H1 (cell line): ENCODE results near the gene TMEM89. TPM values are rescaled to one million over a fixed set of nuclear protein-coding genes. Genes with fewer than 3 reads are reported as not detected.

ENCODE experiments used
- CTCF ChIA-PET: fragments of 300-600 bp; sonication (Branson Sonifier 250); formaldehyde crosslinking; loops from one replicate; lab custom pipeline; 2021; ENCODE audit not compliant: partially characterized antibody; lab: Charles Lee
- POLR2A ChIA-PET: fragments of 300-600 bp; sonication (Branson Sonifier 250); formaldehyde crosslinking; loops from one replicate; lab custom pipeline; 2021; ENCODE audit warnings: inconsistent platforms; ENCODE audit not compliant: partially characterized antibody; lab: Charles Lee
- DNase-seq, 2 experiments: peaks; one replicate each; pipeline versions ENCODE4 v3.0.0 to v3.0.0-alpha.2; 2010 to 2022; ENCODE audit warnings: low spot score in 2 of 2, low read depth in 1 of 2, mixed read lengths in 1 of 2
- FAIRE-seq: peaks from 2 replicates; lab custom pipeline; 2011; peaks lifted over from hg19 to GRCh38; lab: Jason Lieb, UNC
- H2AFZ ChIP-seq: 2 replicates; pipeline ENCODE4 v1.8.1; 2012; ENCODE audit warnings: low read length, inconsistent platforms
- H2AK5ac ChIP-seq: 2 replicates; pipeline ENCODE4 v1.6.1; 2013; ENCODE audit warnings: low read depth, low read length
- H2BK120ac ChIP-seq: replicated peaks from 2 replicates; pipeline ENCODE3; 2013; ENCODE audit warnings: low read depth, low read length, inconsistent platforms
- H2BK12ac ChIP-seq: 2 replicates; pipeline ENCODE4 v1.6.1; 2013; ENCODE audit warnings: low read depth, low read length
- H2BK15ac ChIP-seq: 2 replicates; pipeline ENCODE4 v1.6.1; 2013; ENCODE audit warnings: low read length
- H2BK20ac ChIP-seq: 2 replicates; pipeline ENCODE4 v1.6.1; 2013; ENCODE audit warnings: low read length
- H2BK5ac ChIP-seq: 2 replicates; pipeline ENCODE4 v1.6.1; 2013; ENCODE audit warnings: low read depth, low read length
- H3K14ac ChIP-seq: 2 replicates; pipeline ENCODE4 v1.6.1; 2013; ENCODE audit warnings: inconsistent platforms; ENCODE audit not compliant: insufficient read length
- H3K18ac ChIP-seq: 2 replicates; pipeline ENCODE4 v1.6.1; 2013; ENCODE audit warnings: low read length; ENCODE audit errors: extremely low read depth
- H3K23ac ChIP-seq: 2 replicates; pipeline ENCODE4 v1.6.1; 2013; ENCODE audit warnings: inconsistent platforms; ENCODE audit not compliant: insufficient read length
- H3K23me2 ChIP-seq: 2 replicates; pipeline ENCODE4 v1.6.1; 2013; ENCODE audit warnings: low read depth, low read length
- H3K27ac ChIP-seq: 2 replicates; pipeline ENCODE4 v1.6.1; 2011; ENCODE audit warnings: low read depth, low read length, inconsistent platforms
- H3K27me3 ChIP-seq, 4 experiments: replicated peaks in 1 of 4; 1 replicate in 1 of 4; 2 replicates in 3 of 4; pipeline versions ENCODE4 v1.6.1 to v1.8.1; 2011 to 2013; ENCODE audit warnings: low read length in 3 of 4, mild to moderate bottlenecking in 3 of 4, inconsistent platforms in 2 of 4, mixed read lengths in 2 of 4, moderate library complexity in 1 of 4; ENCODE audit not compliant: control insufficient read depth in 3 of 4, insufficient read depth in 3 of 4; ENCODE audit errors: extremely low read depth in 1 of 4
- H3K36me3 ChIP-seq, 4 experiments: 2 replicates each; pipeline versions ENCODE4 v1.6.1 to v1.8.1; 2011 to 2013; ENCODE audit warnings: mild to moderate bottlenecking in 4 of 4, low read length in 3 of 4, moderate library complexity in 2 of 4, control low read depth in 1 of 4, inconsistent platforms in 1 of 4; ENCODE audit not compliant: insufficient read depth in 4 of 4, control insufficient read depth in 2 of 4
- H3K4ac ChIP-seq: replicated peaks from 2 replicates; pipeline ENCODE3; 2013; ENCODE audit warnings: low read length, low read depth, mixed read lengths, inconsistent platforms; ENCODE audit not compliant: insufficient read length
- H3K4me1 ChIP-seq, 4 experiments: replicated peaks in 1 of 4; 1 replicate in 1 of 4; 2 replicates in 3 of 4; pipeline versions ENCODE4 v1.6.1 to v1.8.1; 2011 to 2013; ENCODE audit warnings: low read length in 3 of 4, inconsistent platforms in 2 of 4, mixed read lengths in 1 of 4; ENCODE audit not compliant: insufficient read depth in 4 of 4, control insufficient read depth in 3 of 4
- H3K4me2 ChIP-seq, 2 experiments: 2 replicates each; pipeline versions ENCODE4 v1.6.1 to v1.8.1; 2011 to 2013; ENCODE audit warnings: low read depth in 2 of 2, low read length in 2 of 2, control low read depth in 1 of 2, inconsistent platforms in 1 of 2, mild to moderate bottlenecking in 1 of 2; ENCODE audit not compliant: insufficient read depth in 1 of 2
- H3K4me3 ChIP-seq, 4 experiments: fragments of 200-600, 300-600 bp in 1 of 4; sonication (generic), shearing (Covaris generic), sonication (Bioruptor Twin) in 1 of 4; 2 replicates each; pipeline versions ENCODE4 v1.5.1 to v1.8.1; 2011 to 2016; ENCODE audit warnings: low read length in 4 of 4, low read depth in 3 of 4, control low read depth in 2 of 4, inconsistent platforms in 2 of 4, mild to moderate bottlenecking in 2 of 4, mixed read lengths in 1 of 4, moderate library complexity in 1 of 4; ENCODE audit not compliant: insufficient read depth in 2 of 4; ENCODE audit errors: extremely low read depth in 1 of 4
- H3K56ac ChIP-seq: replicated peaks from 2 replicates; pipeline ENCODE3; 2013; ENCODE audit warnings: low read depth, mild to moderate bottlenecking, mixed read lengths, low read length, inconsistent platforms; ENCODE audit not compliant: insufficient read length
- H3K79me1 ChIP-seq: 2 replicates; pipeline ENCODE4 v1.6.1; 2013; ENCODE audit warnings: low read depth, low read length, control low read depth
- H3K79me2 ChIP-seq, 2 experiments: 2 replicates each; pipeline versions ENCODE4 v1.6.1 to v1.8.1; 2012 to 2013; ENCODE audit warnings: low read length in 2 of 2, mild to moderate bottlenecking in 2 of 2, inconsistent platforms in 1 of 2; ENCODE audit not compliant: insufficient read depth in 2 of 2, control insufficient read depth in 1 of 2
- H3K9ac ChIP-seq, 4 experiments: replicated peaks in 1 of 4; 1 replicate in 1 of 4; 2 replicates in 3 of 4; pipeline versions ENCODE4 v1.6.1 to v1.8.1; 2011 to 2013; ENCODE audit warnings: low read depth in 3 of 4, low read length in 3 of 4, control low read depth in 2 of 4, mild to moderate bottlenecking in 2 of 4, moderate library complexity in 2 of 4, inconsistent platforms in 1 of 4; ENCODE audit errors: extremely low read depth in 1 of 4
- H3K9me3 ChIP-seq, 2 experiments: 2 replicates each; pipeline versions ENCODE4 v1.6.1 to v1.8.1; 2012 to 2013; ENCODE audit warnings: mild to moderate bottlenecking in 2 of 2, moderate library complexity in 2 of 2, control low read depth in 1 of 2, inconsistent platforms in 1 of 2, low read depth in 1 of 2, low read length in 1 of 2, mixed read lengths in 1 of 2; ENCODE audit not compliant: insufficient read depth in 2 of 2
- H4K20me1 ChIP-seq, 2 experiments: replicated peaks in 1 of 2; 2 replicates each; pipeline versions ENCODE3 to v1.8.1; 2011 to 2013; ENCODE audit warnings: inconsistent platforms in 2 of 2, low read length in 2 of 2, mild to moderate bottlenecking in 1 of 2; ENCODE audit not compliant: insufficient read depth in 2 of 2, control insufficient read depth in 1 of 2
- H4K5ac ChIP-seq: 2 replicates; pipeline ENCODE4 v1.6.1; 2013; ENCODE audit warnings: low read length, low read depth, mixed read lengths, inconsistent platforms; ENCODE audit not compliant: insufficient read length
- H4K8ac ChIP-seq: 2 replicates; pipeline ENCODE4 v1.8.0; 2013; ENCODE audit warnings: mild to moderate bottlenecking, moderate library complexity, low read length, inconsistent platforms; ENCODE audit not compliant: insufficient read depth; ENCODE audit errors: extremely low read depth
- H4K91ac ChIP-seq: replicated peaks from 2 replicates; pipeline ENCODE3; 2013; ENCODE audit warnings: low read length, mixed read lengths, inconsistent platforms; ENCODE audit not compliant: insufficient read length
- POLR2AphosphoS5 ChIP-seq: IDR thresholded peaks from 2 replicates; pipeline ENCODE4 v1.6.1; 2011; ENCODE audit warnings: low read depth, low read length
- RFX5 ChIP-seq: IDR thresholded peaks from 2 replicates; pipeline ENCODE4 v1.6.1; 2011; ENCODE audit warnings: low read depth, low read length, improper control_type of control experiment, borderline replicate concordance
- WGBS, 2 experiments: shearing (Covaris generic) in 1 of 2; methylation state at CpG; one replicate each; pipeline versions ENCODE4 v1.1.6 to v1.1.7; 2013 to 2015; ENCODE audit warnings: low lambda C conversion rate in 2 of 2, mixed read lengths in 2 of 2, inconsistent platforms in 1 of 2, low coverage in 1 of 2, missing lambda C conversion rate in 1 of 2; ENCODE audit not compliant: insufficient replicate concordance in 2 of 2, insufficient coverage in 1 of 2, insufficient read length in 1 of 2; ENCODE audit errors: extremely low coverage in 1 of 2, missing lambda C conversion rate in 1 of 2; 5-methylcytosine and 5-hydroxymethylcytosine counted together
- polyA plus RNA-seq, 7 experiments: library from polyadenylated mRNA; depleted of rRNA in 3 of 7; stranded (reverse) in 5 of 7; unstranded in 2 of 7; fragments of >200 nt in 5 of 7; fragments of 200-250 nt in 2 of 7; gene quantifications; 1 replicate in 5 of 7; 2 replicates in 1 of 7; 4 replicates in 1 of 7; pipeline versions ENCODE4 v1.2.1 to v1.2.3, GENCODE V29; 2011 to 2013; ENCODE audit warnings: missing spikeins in 2 of 7, mixed read lengths in 2 of 7
- total RNA-seq: library from RNA; stranded (reverse); fragmentation: NEBNext Ultra II Directional; extraction: Animal tissue kit (Norgen Biotek cat#: 25700); gene quantifications from 2 replicates; pipeline ENCODE4 v1.2.1, GENCODE V29; 2021

Gene TMEM89
- total and polyA plus RNA-seq, 2 of the 8 experiments (the other 6 are each of a cell fraction or from before 2014, with no cell fraction given) = not detected

GRCh38 chr3:48660800-48661400, 39.3 kb upstream of the TMEM89 start:
- Histone ChIP-seq H3K4me2 (peak overlapping the region; percentile 77 to 94), H4K8ac (peak overlapping the region; percentile 58; the same call in 1 of the 2 replicates), H3K79me2 (no peaks in the 10 kb centered on the region), H3K9me3 (no peaks in the 10 kb centered on the region), H3K36me3 (peaks cover 0 to 13% (median 0%) of the 10 kb centered on the region in 4 experiments; a peak in 3 of 8 replicates), H2AK5ac (no peak overlapping the region), H3K4me1 (peaks cover 0 to 19% (median 15%) of the 10 kb centered on the region in 4 experiments; a peak in 5 of 7 replicates), H3K27me3 (0 out of 7 replicates have a peak, but pooled peaks cover 0 to 4% (median 0%) of the 10 kb centered on the region in 4 experiments), H2BK120ac (no peak overlapping the region), H4K91ac (no peak overlapping the region), H2BK15ac (no peak overlapping the region), H3K14ac (no peak overlapping the region), H3K23me2 (peaks cover 15% of the 10 kb centered on the region; the same call in 1 of the 2 replicates), H2BK5ac (no peak overlapping the region), H3K79me1 (peaks cover 2% of the 10 kb centered on the region; the same call in 1 of the 2 replicates), H2BK20ac (no peak overlapping the region), H3K56ac (no peak overlapping the region), H2BK12ac (no peak overlapping the region), H4K20me1 (peaks cover 10 to 30% of the 10 kb centered on the region in 2 experiments), H3K18ac (no peak overlapping the region), H3K9ac (no peak overlapping the region), H3K4ac (no peak overlapping the region), H3K4me3 (peak overlapping the region; percentile 34 to 73 (median 53); a peak in 5 of 8 replicates), H3K23ac (no peak overlapping the region), H2AFZ (no peak overlapping the region), H3K27ac (no peak overlapping the region), H4K5ac (no peak overlapping the region)
- FAIRE-seq (no peak), DNase-seq (no peak)
- no peak for TF ChIP-seq RFX5
- TF ChIP-seq POLR2AphosphoS5 = peak; percentile 26; the same call in 1 of the 2 replicates
- WGBS, 2 experiments = 94% methylated on average over 53 of the region's 61 CpGs; no CpG with 5 or more reads in 1 of the 2 experiments
- CTCF ChIA-PET = interaction anchor here (0.8 to 5.2 kb wide), 6 partner anchors 13 to 346 kb away, joined by 3 to 27 read pairs (median 7); partner anchors contain the start of genes SLC26A6 and WDR6
- POLR2A ChIA-PET = interaction anchor here (0.7 to 11.1 kb wide), 10 partner anchors 9 to 356 kb away, joined by 3 to 175 read pairs (median 31); partner anchors contain the start of genes IP6K2, NCKIPSD, SLC26A6 and UQCRC1
